Measurements from ENCODE around the gene GTF2F2.
"Not testable (repeated sequence)": the region's sequence is repeated elsewhere in the genome, so short reads cannot be mapped to it uniquely, and the experiment has no call there.

GTF2F2 gene

GRCh38 chr13:45257638-45258333, 137.5 kb downstream of the GTF2F2 start:
- no peak for DNase-seq

GRCh38 chr13:45258334-45258675, 138.0 kb downstream of the GTF2F2 start:
- no peak for DNase-seq

GRCh38 chr13:45267215-45267614, 146.9 kb downstream of the GTF2F2 start:
- DNase-seq, result no peak

- DNase-seq, result no peak
Measured at GRCh38 chr13:45269204-45269603, 148.9 kb downstream of the GTF2F2 start.

GRCh38 chr13:45276913-45277312, 156.6 kb downstream of the GTF2F2 start:
- DNase-seq, result no peak

- DNase-seq, result no peak
Measured at GRCh38 chr13:45278096-45278645, 157.9 kb downstream of the GTF2F2 start.

GRCh38 chr13:45280011-45280410, 159.7 kb downstream of the GTF2F2 start:
- DNase-seq, result no peak

- DNase-seq, result peak; percentile 68
Measured at GRCh38 chr13:45280751-45281634, 160.7 kb downstream of the GTF2F2 start.

GRCh38 chr13:45282994-45283393, 162.7 kb downstream of the GTF2F2 start:
- no peak for DNase-seq

- no peak for DNase-seq
Measured at GRCh38 chr13:45289936-45290563, 169.7 kb downstream of the GTF2F2 start.

GRCh38 chr13:45292176-45292575, 171.9 kb downstream of the GTF2F2 start:
- no peak for DNase-seq

- no peak for DNase-seq
Measured at GRCh38 chr13:45295536-45295935, 175.2 kb downstream of the GTF2F2 start.

- DNase-seq, result no peak
Measured at GRCh38 chr13:45296259-45296658, 175.9 kb downstream of the GTF2F2 start.

- no peak for DNase-seq
Measured at GRCh38 chr13:45297456-45298205, 177.3 kb downstream of the GTF2F2 start.

- no peak for DNase-seq
Measured at GRCh38 chr13:45298206-45298505, 177.8 kb downstream of the GTF2F2 start.

- DNase-seq, result not testable (repeated sequence)
Measured at GRCh38 chr13:45298550-45298949, 178.2 kb downstream of the GTF2F2 start.

GRCh38 chr13:45299194-45299593, 178.9 kb downstream of the GTF2F2 start:
- no peak for DNase-seq

GRCh38 chr13:45300190-45300985, 180.1 kb downstream of the GTF2F2 start:
- DNase-seq, result no peak

GRCh38 chr13:45301263-45301662, 181.0 kb downstream of the GTF2F2 start:
- DNase-seq, result no peak

- no peak for DNase-seq
Measured at GRCh38 chr13:45302507-45302906, 182.2 kb downstream of the GTF2F2 start.

- DNase-seq, result no peak
Measured at GRCh38 chr13:45303026-45303425, 182.7 kb downstream of the GTF2F2 start.

GRCh38 chr13:45303866-45304265, 183.6 kb downstream of the GTF2F2 start:
- DNase-seq, result no peak
